Ectodermal cell (in vitro differentiated cells): Measurements from ENCODE around the gene MGAM2.

Experiments used
- H3K27ac ChIP-seq: 2 replicates; pipeline ENCODE4 v1.7.0; 2013; ENCODE audit warnings: mild to moderate bottlenecking, low read depth, low read length; ENCODE audit not compliant: insufficient read depth, poor library complexity, severe bottlenecking
- H3K27me3 ChIP-seq: 2 replicates; pipeline ENCODE4 v1.7.0; 2013; ENCODE audit warnings: mild to moderate bottlenecking, low read length; ENCODE audit not compliant: insufficient read depth, control insufficient read depth, poor library complexity, severe bottlenecking
- H3K36me3 ChIP-seq: one replicate; pipeline ENCODE4 v1.7.0; 2013; ENCODE audit warnings: low read length; ENCODE audit not compliant: control insufficient read depth, insufficient read depth
- H3K4me1 ChIP-seq: one replicate; pipeline ENCODE4 v1.7.0; 2013; ENCODE audit warnings: low read length; ENCODE audit not compliant: control insufficient read depth, insufficient read depth
- H3K4me3 ChIP-seq: 2 replicates; pipeline ENCODE4 v1.7.0; 2013; ENCODE audit warnings: low read depth, low read length, control low read depth; ENCODE audit not compliant: insufficient read depth
- H3K9me3 ChIP-seq: 2 replicates; pipeline ENCODE4 v1.7.0; 2013; ENCODE audit warnings: mild to moderate bottlenecking, low read length, moderate library complexity; ENCODE audit not compliant: control insufficient read depth
- WGBS, 2 experiments: methylation state at CpG; one replicate each; pipeline ENCODE4 v1.1.7; 2013; ENCODE audit warnings: missing lambda C conversion rate in 2 of 2; 5-methylcytosine and 5-hydroxymethylcytosine counted together

Gene MGAM2

GRCh38 chr7:142114207-142114606 lies 2.7 kb downstream of the MGAM2 start:
- Histone ChIP-seq H3K27me3 (no peaks in the 10 kb centered on the region), H3K36me3 (no peaks in the 10 kb centered on the region), H3K4me1 (no peaks in the 10 kb centered on the region), H3K9me3 (no peaks in the 10 kb centered on the region), H3K27ac (no peak overlapping the region), H3K4me3 (no peak overlapping the region)
- WGBS, 2 experiments, result 92 to 94% methylated on average over 3 of the region's 3 CpGs

GRCh38 chr7:142120524-142120923 lies 9.0 kb downstream of the MGAM2 start:
- Histone ChIP-seq H3K4me3 (no peak overlapping the region), H3K9me3 (no peaks in the 10 kb centered on the region), H3K27ac (no peak overlapping the region), H3K36me3 (no peaks in the 10 kb centered on the region), H3K27me3 (no peaks in the 10 kb centered on the region), H3K4me1 (no peaks in the 10 kb centered on the region)
- 80 to 88% methylated on average over 4 of the region's 4 CpGs for WGBS, 2 experiments

- H3K9me3 ChIP-seq, result no peaks in the 10 kb centered on the region
- WGBS, 2 experiments, result 83 to 93% methylated on average over 2 of the region's 3 CpGs
- no peak overlapping the region for H3K4me3 ChIP-seq
- no peak overlapping the region for H3K27ac ChIP-seq
- H3K36me3 ChIP-seq, result no peaks in the 10 kb centered on the region
- no peaks in the 10 kb centered on the region for H3K27me3 ChIP-seq
- no peaks in the 10 kb centered on the region for H3K4me1 ChIP-seq
Observed at GRCh38 chr7:142123184-142123583, 11.7 kb downstream of the MGAM2 start.

GRCh38 chr7:142125256-142125955 lies 13.9 kb downstream of the MGAM2 start:
- Histone ChIP-seq H3K4me1 (no peaks in the 10 kb centered on the region), H3K27ac (no peak overlapping the region), H3K4me3 (no peak overlapping the region), H3K9me3 (no peaks in the 10 kb centered on the region), H3K27me3 (no peaks in the 10 kb centered on the region), H3K36me3 (no peaks in the 10 kb centered on the region)
- WGBS, 2 experiments, result 100% methylated on average over 1 of the region's 1 CpG

- Histone ChIP-seq H3K27me3 (no peaks in the 10 kb centered on the region), H3K4me1 (no peaks in the 10 kb centered on the region), H3K36me3 (no peaks in the 10 kb centered on the region), H3K9me3 (no peaks in the 10 kb centered on the region), H3K4me3 (no peak overlapping the region), H3K27ac (no peak overlapping the region)
- 63 to 71% methylated on average over 2 of the region's 2 CpGs for WGBS, 2 experiments
Observed at GRCh38 chr7:142130267-142130666, 18.7 kb downstream of the MGAM2 start.

- 88 to 96% methylated on average over 3 to 4 of the region's 4 CpGs for WGBS, 2 experiments
- Histone ChIP-seq H3K27me3 (no peaks in the 10 kb centered on the region), H3K9me3 (no peaks in the 10 kb centered on the region), H3K4me3 (no peak overlapping the region), H3K4me1 (no peaks in the 10 kb centered on the region), H3K27ac (no peak overlapping the region), H3K36me3 (no peaks in the 10 kb centered on the region)
Observed at GRCh38 chr7:142131439-142132185, 20.1 kb downstream of the MGAM2 start.

GRCh38 chr7:142133731-142134148 lies 22.2 kb downstream of the MGAM2 start:
- Histone ChIP-seq H3K9me3 (no peaks in the 10 kb centered on the region), H3K27me3 (no peaks in the 10 kb centered on the region), H3K4me3 (no peak overlapping the region), H3K27ac (no peak overlapping the region), H3K36me3 (no peaks in the 10 kb centered on the region), H3K4me1 (no peaks in the 10 kb centered on the region)
- 93 to 97% methylated on average over 8 of the region's 8 CpGs for WGBS, 2 experiments

- H3K4me1 ChIP-seq, result no peaks in the 10 kb centered on the region
- WGBS, 2 experiments, result 87 to 92% methylated on average over 3 of the region's 3 CpGs
- H3K9me3 ChIP-seq, result no peaks in the 10 kb centered on the region
- no peak overlapping the region for H3K27ac ChIP-seq
- no peaks in the 10 kb centered on the region for H3K27me3 ChIP-seq
- H3K4me3 ChIP-seq, result no peak overlapping the region
- H3K36me3 ChIP-seq, result no peaks in the 10 kb centered on the region
Observed at GRCh38 chr7:142134909-142135308, 23.4 kb downstream of the MGAM2 start.

- H3K27me3 ChIP-seq, result no peaks in the 10 kb centered on the region
- no peaks in the 10 kb centered on the region for H3K9me3 ChIP-seq
- no peak overlapping the region for H3K4me3 ChIP-seq
- H3K4me1 ChIP-seq, result no peaks in the 10 kb centered on the region
- WGBS, 2 experiments, result 84 to 99% methylated on average over 2 of the region's 2 CpGs
- no peaks in the 10 kb centered on the region for H3K36me3 ChIP-seq
- H3K27ac ChIP-seq, result no peak overlapping the region
Observed at GRCh38 chr7:142138996-142139395, 27.5 kb downstream of the MGAM2 start.

- no peaks in the 10 kb centered on the region for H3K27me3 ChIP-seq
- H3K9me3 ChIP-seq, result no peaks in the 10 kb centered on the region
- no peak overlapping the region for H3K4me3 ChIP-seq
- WGBS, 2 experiments, result 87 to 94% methylated on average over 5 of the region's 6 CpGs
- H3K27ac ChIP-seq, result no peak overlapping the region
- no peaks in the 10 kb centered on the region for H3K4me1 ChIP-seq
- H3K36me3 ChIP-seq, result no peaks in the 10 kb centered on the region
Observed at GRCh38 chr7:142139597-142140400, 28.3 kb downstream of the MGAM2 start.
